ENCODE measurements around the gene SLC45A1.

Gene SLC45A1

GRCh38 chr1:8293641-8294169, 24.2 kb upstream of the SLC45A1 start:
- WGBS: 91% methylated on average over 4 of the region's 4 CpGs
- Histone ChIP-seq H3K4me3 (ENCODE audit: insufficient read depth in 1 of 2, low read depth in 1 of 2, low read length in 2 of 2) (no peak overlapping the region), H2BK5ac (ENCODE audit: low read depth, low read length, poor library complexity, severe bottlenecking) (no peak overlapping the region)

GRCh38 chr1:8294170-8294697, 23.7 kb upstream of the SLC45A1 start:
- 91% methylated on average over 19 of the region's 19 CpGs for WGBS
- Histone ChIP-seq H3K27me3 (ENCODE audit: control insufficient read depth in 1 of 2, insufficient read depth in 1 of 2, low read length in 2 of 2) (no peaks in the 10 kb centered on the region), H2BK12ac (ENCODE audit: low read length in 2 of 2) (no peak overlapping the region), H4K8ac (ENCODE audit: low read length) (no peak overlapping the region), H3K14ac (ENCODE audit: low read length in 2 of 2) (no peak overlapping the region), H2BK5ac (ENCODE audit: low read depth, low read length, poor library complexity, severe bottlenecking) (no peak overlapping the region), H3K36me3 (ENCODE audit: control insufficient read depth in 1 of 2, insufficient read depth in 2 of 2, low read depth in 1 of 2, low read length in 2 of 2) (no peaks in the 10 kb centered on the region), H2AK5ac (ENCODE audit: low read length, severe bottlenecking) (no peak overlapping the region), H3K23ac (ENCODE audit: low read length in 2 of 2) (no peak overlapping the region), H3K4me3 (ENCODE audit: insufficient read depth in 1 of 2, low read depth in 1 of 2, low read length in 2 of 2) (no peak overlapping the region), H2BK15ac (ENCODE audit: low read depth, poor library complexity, severe bottlenecking) (no peak overlapping the region), H3K9ac (ENCODE audit: low read length) (no peak overlapping the region), H3K79me1 (replicated peaks; ENCODE audit: low read length, poor library complexity, severe bottlenecking) (no peaks in the 10 kb centered on the region), H3K4ac (ENCODE audit: low read depth in 1 of 2, low read length in 2 of 2) (no peak overlapping the region), H3K9me3 (ENCODE audit: control insufficient read depth, low read length) (no peaks in the 10 kb centered on the region), H2AFZ (ENCODE audit: low read depth, low read length) (no peak overlapping the region), H3K4me1 (ENCODE audit: control insufficient read depth, insufficient read depth, low read depth, low read length) (no peaks in the 10 kb centered on the region), H3K18ac (ENCODE audit: low read depth in 1 of 2, low read length in 2 of 2) (peak overlapping the region in 1 of 2 experiments; percentile 23), H3K27ac (ENCODE audit: low read length, poor library complexity, severe bottlenecking) (no peak overlapping the region), H4K91ac (ENCODE audit: low read length) (no peak overlapping the region), H3K4me2 (ENCODE audit: low read length, poor library complexity, severe bottlenecking) (no peak overlapping the region), H2BK120ac (ENCODE audit: low read depth, low read length) (no peak overlapping the region)
- no peak for DNase-seq

More at GRCh38 chr1:8293641-8294169, 24.2 kb upstream of the SLC45A1 start:
- no peak overlapping the region for H3K27ac ChIP-seq (ENCODE audit: low read length, poor library complexity, severe bottlenecking)
- no peak overlapping the region for H3K4me2 ChIP-seq (ENCODE audit: low read length, poor library complexity, severe bottlenecking)
- no peak overlapping the region for H2AK5ac ChIP-seq (ENCODE audit: low read length, severe bottlenecking)
- no peaks in the 10 kb centered on the region for H3K27me3 ChIP-seq (ENCODE audit: control insufficient read depth in 1 of 2, insufficient read depth in 1 of 2, low read length in 2 of 2)
- DNase-seq: no peak
- H3K14ac ChIP-seq (ENCODE audit: low read length in 2 of 2): no peak overlapping the region
- no peak overlapping the region for H4K91ac ChIP-seq (ENCODE audit: low read length)
- no peak overlapping the region for H2AFZ ChIP-seq (ENCODE audit: low read depth, low read length)
- H3K9me3 ChIP-seq (ENCODE audit: control insufficient read depth, low read length): no peaks in the 10 kb centered on the region
- no peak overlapping the region for H4K8ac ChIP-seq (ENCODE audit: low read length)
- H3K23ac ChIP-seq (ENCODE audit: low read length in 2 of 2): no peak overlapping the region
- no peak overlapping the region for H2BK15ac ChIP-seq (ENCODE audit: low read depth, poor library complexity, severe bottlenecking)
- no peaks in the 10 kb centered on the region for H3K4me1 ChIP-seq (ENCODE audit: control insufficient read depth, insufficient read depth, low read depth, low read length)
- no peak overlapping the region for H2BK12ac ChIP-seq (ENCODE audit: low read length in 2 of 2)
- no peak overlapping the region for H3K4ac ChIP-seq (ENCODE audit: low read depth in 1 of 2, low read length in 2 of 2)
- H3K18ac ChIP-seq (ENCODE audit: low read depth in 1 of 2, low read length in 2 of 2): no peak overlapping the region
- H3K9ac ChIP-seq (ENCODE audit: low read length): no peak overlapping the region
- no peak overlapping the region for H2BK120ac ChIP-seq (ENCODE audit: low read depth, low read length)
- no peaks in the 10 kb centered on the region for H3K36me3 ChIP-seq (ENCODE audit: control insufficient read depth in 1 of 2, insufficient read depth in 2 of 2, low read depth in 1 of 2, low read length in 2 of 2)
- H3K79me1 ChIP-seq (replicated peaks; ENCODE audit: low read length, poor library complexity, severe bottlenecking): no peaks in the 10 kb centered on the region

- Histone ChIP-seq H3K27me3 (ENCODE audit: control insufficient read depth in 1 of 2, insufficient read depth in 1 of 2, low read length in 2 of 2) (no peaks in the 10 kb centered on the region), H2BK5ac (ENCODE audit: low read depth, low read length, poor library complexity, severe bottlenecking) (no peak overlapping the region), H3K9ac (ENCODE audit: low read length) (no peak overlapping the region), H2AK5ac (ENCODE audit: low read length, severe bottlenecking) (no peak overlapping the region), H3K4me1 (ENCODE audit: control insufficient read depth, insufficient read depth, low read depth, low read length) (no peaks in the 10 kb centered on the region), H3K23ac (ENCODE audit: low read length in 2 of 2) (no peak overlapping the region), H3K9me3 (ENCODE audit: control insufficient read depth, low read length) (no peaks in the 10 kb centered on the region), H3K27ac (ENCODE audit: low read length, poor library complexity, severe bottlenecking) (no peak overlapping the region), H3K36me3 (ENCODE audit: control insufficient read depth in 1 of 2, insufficient read depth in 2 of 2, low read depth in 1 of 2, low read length in 2 of 2) (no peaks in the 10 kb centered on the region), H3K18ac (ENCODE audit: low read depth in 1 of 2, low read length in 2 of 2) (no peak overlapping the region), H3K4ac (ENCODE audit: low read depth in 1 of 2, low read length in 2 of 2) (no peak overlapping the region), H2BK15ac (ENCODE audit: low read depth, poor library complexity, severe bottlenecking) (no peak overlapping the region), H4K91ac (ENCODE audit: low read length) (no peak overlapping the region), H2BK12ac (ENCODE audit: low read length in 2 of 2) (no peak overlapping the region), H3K4me2 (ENCODE audit: low read length, poor library complexity, severe bottlenecking) (no peak overlapping the region), H3K79me1 (replicated peaks; ENCODE audit: low read length, poor library complexity, severe bottlenecking) (no peaks in the 10 kb centered on the region), H3K14ac (ENCODE audit: low read length in 2 of 2) (no peak overlapping the region), H3K4me3 (ENCODE audit: insufficient read depth in 1 of 2, low read depth in 1 of 2, low read length in 2 of 2) (no peak overlapping the region), H2AFZ (ENCODE audit: low read depth, low read length) (no peak overlapping the region), H2BK120ac (ENCODE audit: low read depth, low read length) (no peak overlapping the region), H4K8ac (ENCODE audit: low read length) (no peak overlapping the region)
- WGBS: 81% methylated on average over 4 of the region's 4 CpGs
- DNase-seq: no peak
Observed at GRCh38 chr1:8297245-8297644, 20.7 kb upstream of the SLC45A1 start.

GRCh38 chr1:8299963-8300362, 18.0 kb upstream of the SLC45A1 start:
- H3K27me3 ChIP-seq (ENCODE audit: control insufficient read depth in 1 of 2, insufficient read depth in 1 of 2, low read length in 2 of 2): no peaks in the 10 kb centered on the region
- no peak overlapping the region for H4K8ac ChIP-seq (ENCODE audit: low read length)
- H3K27ac ChIP-seq (ENCODE audit: low read length, poor library complexity, severe bottlenecking): no peak overlapping the region
- H3K79me1 ChIP-seq (replicated peaks; ENCODE audit: low read length, poor library complexity, severe bottlenecking): no peaks in the 10 kb centered on the region
- no peak overlapping the region for H2BK15ac ChIP-seq (ENCODE audit: low read depth, poor library complexity, severe bottlenecking)
- no peak overlapping the region for H2AK5ac ChIP-seq (ENCODE audit: low read length, severe bottlenecking)
- H3K18ac ChIP-seq (ENCODE audit: low read depth in 1 of 2, low read length in 2 of 2): no peak overlapping the region
- H3K9ac ChIP-seq (ENCODE audit: low read length): no peak overlapping the region
- H2AFZ ChIP-seq (ENCODE audit: low read depth, low read length): no peak overlapping the region
- no peak overlapping the region for H2BK5ac ChIP-seq (ENCODE audit: low read depth, low read length, poor library complexity, severe bottlenecking)
- H2BK12ac ChIP-seq (ENCODE audit: low read length in 2 of 2): no peak overlapping the region
- no peak for DNase-seq
- no peak overlapping the region for H3K4ac ChIP-seq (ENCODE audit: low read depth in 1 of 2, low read length in 2 of 2)
- 95% methylated on average over 5 of the region's 5 CpGs for WGBS
- H3K14ac ChIP-seq (ENCODE audit: low read length in 2 of 2): no peak overlapping the region
- H3K4me3 ChIP-seq (ENCODE audit: insufficient read depth in 1 of 2, low read depth in 1 of 2, low read length in 2 of 2): no peak overlapping the region
- no peaks in the 10 kb centered on the region for H3K9me3 ChIP-seq (ENCODE audit: control insufficient read depth, low read length)
- no peak overlapping the region for H2BK120ac ChIP-seq (ENCODE audit: low read depth, low read length)
- H3K4me1 ChIP-seq (ENCODE audit: control insufficient read depth, insufficient read depth, low read depth, low read length): no peaks in the 10 kb centered on the region
- no peaks in the 10 kb centered on the region for H3K36me3 ChIP-seq (ENCODE audit: control insufficient read depth in 1 of 2, insufficient read depth in 2 of 2, low read depth in 1 of 2, low read length in 2 of 2)
- no peak overlapping the region for H3K23ac ChIP-seq (ENCODE audit: low read length in 2 of 2)
- no peak overlapping the region for H3K4me2 ChIP-seq (ENCODE audit: low read length, poor library complexity, severe bottlenecking)
- no peak overlapping the region for H4K91ac ChIP-seq (ENCODE audit: low read length)

Data from mesenchymal stem cell (in vitro differentiated cells and primary cell).